NCI-H187 (cell line): ENCODE measurements around the gene DENND2A.
"Not testable (repeated sequence)": the region's sequence is repeated elsewhere in the genome, so short reads cannot be mapped to it uniquely, and the experiment has no call there.

Source experiments
- DNase-seq, 2 experiments: peaks; one replicate each; lab custom pipeline; 2025; lab: John Stamatoyannopoulos, UW

Gene DENND2A

DNA sequence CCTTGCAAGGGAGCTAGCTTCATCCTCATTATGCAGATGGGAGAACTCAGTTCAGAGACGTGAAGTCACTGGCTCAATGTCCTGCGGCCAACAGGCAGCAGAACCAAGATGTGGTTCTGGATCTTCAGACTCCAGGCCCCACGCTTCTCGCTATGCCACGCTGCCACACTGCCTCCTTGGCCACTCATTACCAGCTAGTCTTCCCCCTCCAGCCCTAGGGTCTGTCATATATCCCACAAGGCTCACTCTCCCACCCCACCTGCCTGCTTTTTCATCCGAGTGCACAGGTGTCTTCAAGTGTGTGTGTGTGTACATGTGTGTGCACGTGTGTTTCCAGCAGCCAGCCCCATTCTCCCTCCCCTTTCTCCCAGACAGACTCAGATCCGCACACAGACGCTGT is 53.4 kb downstream of the DENND2A start:
- DNase-seq = no peak

DNA sequence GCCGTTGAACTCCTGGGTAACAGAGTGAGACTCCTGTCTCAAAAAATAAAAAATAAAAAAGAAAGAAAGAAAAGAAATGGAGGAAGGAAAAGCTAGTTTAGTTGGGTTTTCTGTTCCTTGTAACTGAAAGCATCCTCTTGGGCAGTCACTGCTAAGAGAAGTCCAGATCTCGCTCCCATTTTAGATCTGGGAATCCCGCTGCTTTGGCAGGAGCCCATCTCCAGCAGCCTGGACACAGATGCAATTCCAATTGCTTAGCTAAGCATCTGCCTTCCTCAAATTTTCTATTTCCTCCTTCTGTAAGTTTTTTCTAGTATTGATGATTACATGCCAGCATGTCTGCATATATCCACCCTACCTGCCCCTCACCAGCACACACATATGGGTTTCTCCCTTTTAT is 54.1 kb downstream of the DENND2A start:
- DNase-seq = no peak

GRCh38 chr7:140585333-140585732 is 55.3 kb downstream of the DENND2A start:
- no peak for DNase-seq

- no peak for DNase-seq
Measured at GRCh38 chr7:140584195-140584851, 56.3 kb downstream of the DENND2A start.

DNA sequence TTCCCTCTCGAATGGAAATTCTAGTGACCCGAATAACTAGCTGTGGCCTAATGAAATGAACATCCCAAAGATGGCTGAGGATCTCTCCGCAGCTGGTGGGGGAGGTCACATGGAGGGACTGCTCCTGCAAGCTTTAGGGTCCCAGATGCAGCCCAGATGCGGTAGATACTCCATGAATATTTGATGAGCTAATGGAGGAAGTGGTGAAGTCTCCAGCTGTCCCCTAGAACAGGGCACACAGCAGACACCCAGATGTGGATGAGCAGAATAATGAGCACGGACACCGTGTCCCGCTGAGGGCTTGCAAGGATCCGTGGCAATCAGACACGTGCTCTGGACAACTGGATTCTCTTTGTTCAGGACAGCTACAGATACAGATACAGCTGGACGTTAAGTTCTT is 59.2 kb downstream of the DENND2A start:
- no peak for DNase-seq

GRCh38 chr7:140577651-140578050 is 63.0 kb downstream of the DENND2A start:
- no peak for DNase-seq

DNA sequence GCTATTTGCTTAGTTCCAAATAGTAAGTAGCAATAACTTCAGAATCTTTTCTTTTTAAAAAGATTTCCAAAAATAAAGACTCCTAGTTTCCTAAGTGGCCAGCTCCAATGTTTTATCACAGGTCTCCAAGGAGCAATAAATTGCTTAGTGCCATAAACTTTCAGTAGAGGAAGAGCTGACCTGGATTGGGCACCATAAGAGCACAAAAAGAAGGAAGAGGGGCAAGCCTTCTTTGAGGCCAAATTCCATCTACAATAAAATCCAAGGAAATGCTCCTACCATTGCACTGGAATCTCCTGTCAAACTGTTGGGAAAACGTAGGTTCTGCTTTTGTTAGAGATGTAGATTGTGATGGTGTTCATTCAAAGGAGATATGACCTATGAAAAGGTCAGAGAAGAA is 64.0 kb downstream of the DENND2A start:
- DNase-seq = no peak

DNA sequence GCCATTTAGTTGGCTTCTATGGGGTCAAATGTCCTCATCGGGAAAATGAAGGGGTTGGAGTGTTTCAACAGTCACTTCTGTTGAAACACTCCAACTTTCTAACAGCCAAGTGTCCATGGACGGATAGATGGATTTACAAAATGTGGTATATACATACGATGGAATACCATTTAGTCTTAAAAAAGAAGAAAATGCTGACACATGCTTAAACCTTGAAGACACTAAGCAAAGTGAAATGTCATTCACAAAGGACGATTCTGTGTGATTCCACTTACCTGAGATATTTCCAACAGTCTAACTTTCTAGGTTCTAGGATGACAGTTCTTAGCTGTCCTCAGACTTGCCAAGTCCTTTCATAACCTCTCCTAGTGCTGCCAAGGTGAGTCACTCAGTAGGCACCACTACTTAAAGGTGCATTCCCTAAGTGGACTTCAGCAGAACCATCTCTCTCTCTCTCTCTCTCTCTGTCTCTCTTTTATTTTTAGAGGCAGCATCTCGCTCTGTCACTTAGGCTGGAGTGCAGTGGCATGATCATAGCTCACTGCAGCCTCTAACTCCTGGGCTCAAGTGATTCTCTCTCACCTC is 69.0 kb downstream of the DENND2A start:
- DNase-seq = no peak

- DNase-seq = no peak
Measured at GRCh38 chr7:140570120-140570519, 70.5 kb downstream of the DENND2A start.

- DNase-seq = no peak
Measured at GRCh38 chr7:140568021-140568813, 72.4 kb downstream of the DENND2A start.

- DNase-seq = not testable (repeated sequence)
Measured at GRCh38 chr7:140566186-140566585, 74.4 kb downstream of the DENND2A start.

DNA sequence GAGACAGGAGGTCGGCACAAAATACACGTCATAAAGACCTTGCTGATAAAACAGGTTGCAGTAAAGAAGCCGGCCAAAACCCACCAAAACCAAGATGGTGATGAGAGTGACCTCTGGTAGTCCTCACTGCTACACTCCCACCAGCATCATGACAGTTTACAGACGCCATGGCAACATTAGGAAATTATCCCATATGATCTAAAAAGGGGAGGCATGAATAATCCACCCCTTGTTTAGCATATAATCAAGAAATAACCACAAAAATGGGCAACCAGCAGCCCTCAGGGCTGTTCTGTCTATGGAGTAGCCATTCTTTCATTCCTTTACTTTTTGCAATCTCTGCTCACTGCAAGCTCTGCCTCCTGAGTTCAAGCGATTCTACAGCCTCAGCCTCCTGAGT is 74.9 kb downstream of the DENND2A start:
- not testable (repeated sequence) for DNase-seq

DNA sequence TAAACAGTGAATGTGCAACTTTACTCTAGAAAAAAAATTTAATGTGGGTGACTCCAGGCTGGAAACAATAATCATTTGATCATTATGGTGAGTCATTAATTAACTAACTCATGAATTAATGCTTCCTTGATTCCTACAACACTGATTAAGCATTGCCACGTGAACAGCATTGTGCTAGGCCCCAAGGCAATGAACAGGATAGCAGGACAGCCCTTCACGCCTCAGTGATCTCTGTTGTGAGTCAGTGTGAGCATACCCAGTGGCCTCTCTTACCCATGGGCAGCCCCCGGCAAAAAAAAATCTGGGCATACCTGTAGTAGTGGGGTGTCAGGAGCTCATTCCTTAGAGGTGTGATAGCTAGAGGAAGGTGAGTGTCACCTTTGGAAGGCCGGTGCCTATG is 76.0 kb downstream of the DENND2A start:
- no peak for DNase-seq

GRCh38 chr7:140562926-140563481 is 77.6 kb downstream of the DENND2A start:
- DNase-seq = no peak

DNA sequence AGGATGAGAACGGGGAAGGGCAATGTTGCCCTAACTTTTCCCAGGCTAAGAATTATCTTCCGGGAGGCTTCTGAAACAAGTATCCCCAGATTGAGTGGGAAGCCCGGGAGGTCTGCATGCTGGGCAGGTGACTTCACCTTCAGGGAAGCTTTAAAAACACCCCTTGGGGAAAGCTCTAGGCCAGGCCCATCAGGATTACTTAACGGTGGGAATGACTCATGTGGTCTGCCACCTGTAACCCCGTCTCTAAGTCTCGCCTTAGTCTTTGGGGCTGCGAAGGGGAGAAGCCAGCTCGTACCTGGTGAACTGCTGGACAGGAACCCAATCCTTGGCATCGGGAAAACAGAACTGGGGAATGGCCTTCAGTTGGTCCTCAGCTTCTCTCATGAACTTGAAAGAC is 81.2 kb downstream of the DENND2A start:
- no peak for DNase-seq

GRCh38 chr7:140557809-140558518 is 82.6 kb downstream of the DENND2A start:
- DNase-seq = no peak

DNA sequence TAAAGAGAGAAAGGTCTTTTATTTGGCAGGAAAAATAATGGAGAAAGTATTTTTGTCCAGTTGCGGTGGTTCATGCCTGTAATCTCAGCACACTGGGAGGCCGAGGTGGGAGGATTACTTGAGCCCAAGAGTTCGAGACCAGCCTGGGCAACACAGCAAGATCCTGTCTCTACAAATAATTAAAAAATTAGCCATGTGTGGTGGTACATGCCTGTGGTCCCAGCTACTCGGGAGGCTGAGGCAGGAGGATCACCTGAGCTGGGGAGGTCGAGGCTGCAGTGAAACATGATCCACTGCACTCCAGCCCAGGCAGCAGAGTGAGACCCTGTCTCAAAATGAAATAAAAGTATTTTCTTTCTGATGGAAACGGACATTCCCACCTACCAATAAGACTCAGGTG is 83.5 kb downstream of the DENND2A start:
- no peak for DNase-seq

DNA sequence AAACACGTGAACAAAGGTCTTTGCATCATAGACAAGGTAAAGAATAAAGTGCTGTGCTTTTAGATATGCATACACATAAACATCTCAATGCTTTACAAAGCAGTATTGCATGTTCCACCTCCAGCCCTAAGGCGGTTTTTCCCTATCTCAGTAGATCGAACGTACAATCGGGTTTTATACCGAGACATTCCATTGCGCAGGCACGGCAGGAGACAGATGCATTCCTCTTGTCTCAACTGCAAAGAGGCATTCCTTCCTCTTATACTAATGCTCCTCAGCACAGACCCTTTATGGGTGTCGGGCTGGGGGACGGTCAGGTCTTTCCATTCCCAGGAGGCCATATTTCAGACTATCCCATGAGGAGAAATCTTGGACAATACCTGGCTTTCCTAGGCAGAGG is 87.4 kb downstream of the DENND2A start:
- DNase-seq = not testable (repeated sequence)

- no peak for DNase-seq
Measured at GRCh38 chr7:140552240-140552679, 88.4 kb downstream of the DENND2A start.

DNA sequence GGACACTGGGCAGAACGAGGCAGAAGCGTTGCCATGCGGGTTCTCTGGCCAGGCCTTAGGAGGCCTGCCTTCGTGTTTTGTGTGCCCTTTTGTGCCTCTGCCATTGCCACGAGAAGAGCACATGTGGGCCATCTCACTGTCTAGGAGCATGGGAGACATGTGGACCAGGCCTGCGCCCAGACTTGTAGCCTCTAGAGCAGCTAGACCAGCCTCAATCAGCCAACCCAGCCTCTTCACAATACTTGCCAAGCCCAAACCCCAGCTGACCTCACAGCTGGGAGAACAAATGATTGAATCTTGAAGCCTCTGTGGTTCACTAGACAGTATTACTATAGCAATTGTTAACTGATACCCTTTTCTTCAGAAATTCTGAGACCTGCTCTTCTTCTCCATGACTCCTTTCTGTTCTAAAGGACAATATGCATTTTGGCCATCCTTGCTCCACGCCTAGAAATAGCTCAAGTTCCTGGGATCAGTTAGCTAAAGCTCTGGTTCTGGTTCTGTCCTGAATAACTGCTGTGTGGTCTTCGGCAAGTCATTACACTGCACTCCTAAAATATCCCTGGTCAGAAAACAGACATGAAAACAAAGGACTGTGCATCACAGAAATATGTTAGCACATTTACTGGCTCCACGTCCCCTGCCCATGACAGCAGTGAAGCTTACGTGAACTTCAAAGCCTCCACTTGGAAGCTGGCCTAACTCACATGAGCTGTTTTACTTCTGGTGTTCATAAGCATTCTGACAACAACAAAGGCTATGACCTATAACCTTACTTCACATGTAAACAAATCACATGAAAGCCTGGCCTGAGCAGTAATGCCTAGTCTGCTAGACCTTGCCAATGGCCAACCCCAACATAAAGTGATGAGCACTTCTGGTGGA is 89.0 kb downstream of the DENND2A start:
- DNase-seq = no peak

GRCh38 chr7:140546947-140547346 is 93.7 kb downstream of the DENND2A start:
- DNase-seq = no peak
